GM21390 (cell line): ENCODE measurements around the gene INTS6L.

ENCODE experiments used
- ATAC-seq: cut with Tn5 transposase; IDR thresholded peaks from one replicate; pipeline ENCODE4 v1.9.1; 2021; ENCODE audit not compliant: unreplicated experiment

The INTS6L gene

GRCh38 chrX:135520553-135521404, at the start of gene INTS6L:
Gene INTS6L, plus strand, starts transcription at chrX:135520660. Its CDS starts 333 bp downstream, at chrX:135520993.
- ATAC-seq: peak; percentile 75

GRCh38 chrX:135476378-135476777, 44.1 kb upstream of the INTS6L start:
- no peak for ATAC-seq

GRCh38 chrX:135477576-135477975, 42.9 kb upstream of the INTS6L start:
- ATAC-seq: no peak

- no peak for ATAC-seq
These were observed 40.4 kb upstream of the INTS6L start for GRCh38 chrX:135480076-135480475.

GRCh38 chrX:135481696-135482179, 38.7 kb upstream of the INTS6L start:
- ATAC-seq: no peak

GRCh38 chrX:135484641-135485289, 35.7 kb upstream of the INTS6L start:
- ATAC-seq: no peak

- peak; percentile 87 for ATAC-seq
These were observed 30.9 kb upstream of the INTS6L start for GRCh38 chrX:135489542-135489941.

GRCh38 chrX:135490979-135491514, 29.4 kb upstream of the INTS6L start:
- ATAC-seq: no peak

- ATAC-seq: no peak
These were observed 26.0 kb upstream of the INTS6L start for GRCh38 chrX:135494453-135494852.

GRCh38 chrX:135497736-135498135, 22.7 kb upstream of the INTS6L start:
- ATAC-seq: no peak

GRCh38 chrX:135498236-135498635, 22.2 kb upstream of the INTS6L start:
- no peak for ATAC-seq

GRCh38 chrX:135505351-135505750, 15.1 kb upstream of the INTS6L start:
- ATAC-seq: no peak

- ATAC-seq: no peak
These were observed 10.6 kb upstream of the INTS6L start for GRCh38 chrX:135509885-135510284.

GRCh38 chrX:135512508-135513129, 7.8 kb upstream of the INTS6L start:
- no peak for ATAC-seq

GRCh38 chrX:135513130-135513515, 7.3 kb upstream of the INTS6L start:
- no peak for ATAC-seq

GRCh38 chrX:135516376-135516775, 4.1 kb upstream of the INTS6L start:
- no peak for ATAC-seq

GRCh38 chrX:135518161-135518560, 2.3 kb upstream of the INTS6L start:
- no peak for ATAC-seq

- ATAC-seq: peak; percentile 0
These were observed 373 bp upstream of the INTS6L start for GRCh38 chrX:135520022-135520552.

GRCh38 chrX:135521405-135522131, 1.1 kb downstream of the INTS6L start:
- peak; percentile 63 for ATAC-seq

GRCh38 chrX:135522132-135522530, 1.7 kb downstream of the INTS6L start:
- ATAC-seq: no peak
